DND-41 (cell line): ENCODE data around the gene TASOR2.

ENCODE experiments used
- ATAC-seq: fragments of 200-7000 bp; cut with Tn5 transposase; 3 replicates; pipeline ENCODE4 v1.9.1; 2021; ENCODE audit warnings: low read depth; ENCODE audit not compliant: insufficient read depth
- DNase-seq: peaks from one replicate; pipeline ENCODE4 v3.0.0-alpha.2; 2020
- H2AFZ ChIP-seq: 2 replicates; pipeline ENCODE4 v1.6.0; 2012; ENCODE audit warnings: low read depth, low read length
- H3K27ac ChIP-seq: 2 replicates; pipeline ENCODE4 v1.5.1; 2012; ENCODE audit warnings: low read length, inconsistent platforms
- H3K27me3 ChIP-seq: fragments of 200-600 bp; sonication (generic); 2 replicates; pipeline ENCODE4 v1.6.0; 2012; ENCODE audit warnings: low read length, mild to moderate bottlenecking, inconsistent platforms; ENCODE audit not compliant: insufficient read depth, poor library complexity
- H3K36me3 ChIP-seq: 2 replicates; pipeline ENCODE4 v1.5.1; 2012; ENCODE audit warnings: low read length, inconsistent platforms; ENCODE audit not compliant: insufficient read depth
- H3K4me1 ChIP-seq: 2 replicates; pipeline ENCODE4 v1.5.1; 2012; ENCODE audit warnings: mild to moderate bottlenecking, low read length; ENCODE audit not compliant: insufficient read depth
- H3K4me2 ChIP-seq: 2 replicates; pipeline ENCODE4 v1.6.0; 2012; ENCODE audit warnings: mild to moderate bottlenecking, moderate library complexity, low read length, inconsistent platforms; ENCODE audit not compliant: insufficient read depth
- H3K4me3 ChIP-seq, 2 experiments: fragments of 200-600 bp in 1 of 2; shearing (Covaris generic) in 1 of 2; 2 replicates each; pipeline ENCODE4 v1.5.1; 2012 to 2016; ENCODE audit warnings: inconsistent platforms in 2 of 2, low read length in 2 of 2, mild to moderate bottlenecking in 2 of 2, low read depth in 1 of 2, moderate library complexity in 1 of 2
- H3K79me2 ChIP-seq: 2 replicates; pipeline ENCODE4 v1.6.0; 2012; ENCODE audit warnings: low read length, inconsistent platforms; ENCODE audit not compliant: insufficient read depth
- H3K9ac ChIP-seq: 2 replicates; pipeline ENCODE4 v1.6.0; 2012; ENCODE audit warnings: low read depth, mild to moderate bottlenecking, inconsistent platforms, low read length, moderate library complexity
- H3K9me3 ChIP-seq: 2 replicates; pipeline ENCODE4 v1.5.1; 2012; ENCODE audit warnings: low read length, moderate library complexity, mild to moderate bottlenecking, inconsistent platforms; ENCODE audit not compliant: insufficient read depth, severe bottlenecking
- H4K20me1 ChIP-seq: 2 replicates; pipeline ENCODE4 v1.6.0; 2012; ENCODE audit warnings: low read length; ENCODE audit not compliant: insufficient read depth
- CTCF ChIP-seq: IDR thresholded peaks from 2 replicates; pipeline ENCODE4 v1.5.1; 2012; ENCODE audit warnings: borderline replicate concordance, low read length, moderate library complexity, mild to moderate bottlenecking; ENCODE audit not compliant: poor library complexity, severe bottlenecking; ENCODE audit errors: extremely low read depth
- EZH2 ChIP-seq: IDR thresholded peaks from 3 replicates; pipeline ENCODE4 v1.6.1; 2012; ENCODE audit warnings: borderline replicate concordance, low read depth, mild to moderate bottlenecking, moderate library complexity, low read length, inconsistent platforms; ENCODE audit not compliant: severe bottlenecking

TASOR2 gene

GRCh38 chr10:5665373-5666007 is 19.1 kb upstream of the TASOR2 start:
- Histone ChIP-seq H2AFZ (peak overlapping the region; percentile 78), H3K4me3 (peak overlapping the region in 1 of 2 experiments; percentile 58; a peak in 2 of 4 replicates), H3K4me2 (peak overlapping the region; percentile 81), H3K36me3 (no peaks in the 10 kb centered on the region), H3K79me2 (no peaks in the 10 kb centered on the region), H3K4me1 (peaks cover 16% of the 10 kb centered on the region), H3K9me3 (no peaks in the 10 kb centered on the region), H3K27ac (no peak overlapping the region), H4K20me1 (no peaks in the 10 kb centered on the region), H3K9ac (0 out of 2 replicates have a peak overlapping the region, but pooled peaks have one; percentile 42), H3K27me3 (peaks cover 46% of the 10 kb centered on the region)
- ATAC-seq (no peak), DNase-seq (no peak)
- TF ChIP-seq EZH2 (no peak), CTCF (no peak)

GRCh38 chr10:5666008-5666840 is 18.4 kb upstream of the TASOR2 start, which contains the start of gene ASB13:
ASB13 (minus strand) TSS chr10:5666595; CDS start chr10:5666551, 44 bp downstream.
- H3K27me3 ChIP-seq: peaks cover 48% of the 10 kb centered on the region
- TF ChIP-seq EZH2 (peak; percentile 94), CTCF (no peak)
- no peaks in the 10 kb centered on the region for H4K20me1 ChIP-seq
- peak within 1 kb of the TSS; percentile 81 for H3K4me2 ChIP-seq
- peak within 1 kb of the TSS; percentile 17 to 58; a peak in 3 of 4 replicates for H3K4me3 ChIP-seq
- H3K36me3 ChIP-seq: no peaks in the 10 kb centered on the region
- H3K27ac ChIP-seq: no peak within 1 kb of the TSS
- H3K4me1 ChIP-seq: peaks cover 16% of the 10 kb centered on the region
- no peaks in the 10 kb centered on the region for H3K9me3 ChIP-seq
- no peaks in the 10 kb centered on the region for H3K79me2 ChIP-seq
- DNase-seq (peak; percentile 38), ATAC-seq (peak; percentile 83)
- peak within 1 kb of the TSS; percentile 78 for H2AFZ ChIP-seq
- peak within 1 kb of the TSS; percentile 42 for H3K9ac ChIP-seq

- no peaks in the 10 kb centered on the region for H3K79me2 ChIP-seq
- no peaks in the 10 kb centered on the region for H4K20me1 ChIP-seq
- H3K4me2 ChIP-seq: peak overlapping the region; percentile 81
- no peaks in the 10 kb centered on the region for H3K36me3 ChIP-seq
- peak overlapping the region in 1 of 2 experiments; percentile 58; a peak in 3 of 4 replicates for H3K4me3 ChIP-seq
- H3K4me1 ChIP-seq: peaks cover 16% of the 10 kb centered on the region
- H3K27ac ChIP-seq: no peak overlapping the region
- DNase-seq: no peak
- TF ChIP-seq EZH2 (peak; percentile 96), CTCF (no peak)
- peak overlapping the region; percentile 42; the same call in 1 of the 2 replicates for H3K9ac ChIP-seq
- 0 out of 3 replicates have a peak, but pooled peaks have one; percentile 6 for ATAC-seq
- no peaks in the 10 kb centered on the region for H3K9me3 ChIP-seq
- H3K27me3 ChIP-seq: peaks cover 48% of the 10 kb centered on the region
- H2AFZ ChIP-seq: peak overlapping the region; percentile 78
Observed at GRCh38 chr10:5666841-5667630, 17.6 kb upstream of the TASOR2 start.
